ENCODE results near the gene UBE2C.
"Not testable (repeated sequence)": the region's sequence is repeated elsewhere in the genome, so short reads cannot be mapped to it uniquely, and the experiment has no call there.

Gene UBE2C

DNA sequence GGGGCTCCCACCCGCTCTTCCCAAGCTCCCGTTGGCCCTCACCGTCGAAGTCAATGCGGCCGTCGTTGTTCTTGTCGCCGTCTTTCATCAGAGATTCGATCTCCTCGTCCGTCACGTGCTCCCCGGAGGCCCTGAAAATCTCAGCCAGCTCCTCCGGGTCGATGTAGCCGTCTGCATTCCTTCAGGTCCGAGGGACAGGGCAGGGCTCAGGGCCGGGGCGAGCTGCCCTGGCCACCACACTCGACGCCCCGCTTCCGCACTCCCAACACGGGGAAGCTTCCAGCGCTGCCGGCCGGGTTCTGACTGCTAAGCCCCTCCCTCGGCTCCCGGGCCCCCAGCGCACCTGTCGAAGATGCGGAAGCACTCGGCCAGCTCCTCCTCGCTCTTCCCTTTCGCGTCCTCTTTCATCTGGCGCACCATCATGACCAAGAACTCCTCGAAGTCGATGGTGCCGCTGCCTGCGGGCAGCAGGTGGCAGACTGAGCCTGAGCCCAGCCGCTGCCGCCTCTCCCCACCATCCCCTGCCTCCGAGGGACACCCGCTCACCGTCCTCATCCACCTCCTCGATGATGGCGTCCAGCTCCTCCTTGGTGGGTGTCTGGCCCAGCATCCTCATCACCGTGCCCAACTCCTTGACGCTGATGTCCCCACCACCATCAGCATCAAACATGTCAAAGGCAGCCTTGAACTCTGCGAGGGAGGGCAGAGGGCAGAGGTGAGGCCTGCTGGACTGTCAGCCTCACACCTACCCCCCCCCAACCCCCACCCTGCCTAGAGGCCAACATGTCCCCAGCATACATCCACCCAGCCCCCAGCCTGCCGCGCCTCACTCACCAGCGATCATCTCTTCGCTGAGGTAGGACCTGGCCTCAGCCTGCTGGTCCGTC, 11.7 kb downstream of the UBE2C start:
- peak; percentile 56 for DNase-seq (ENCODE audit: low read depth)
- H3K4me3 ChIP-seq (replicated peaks; ENCODE audit: low read depth, low read length): no peak overlapping the region
- TF ChIP-seq, protein P1, sequence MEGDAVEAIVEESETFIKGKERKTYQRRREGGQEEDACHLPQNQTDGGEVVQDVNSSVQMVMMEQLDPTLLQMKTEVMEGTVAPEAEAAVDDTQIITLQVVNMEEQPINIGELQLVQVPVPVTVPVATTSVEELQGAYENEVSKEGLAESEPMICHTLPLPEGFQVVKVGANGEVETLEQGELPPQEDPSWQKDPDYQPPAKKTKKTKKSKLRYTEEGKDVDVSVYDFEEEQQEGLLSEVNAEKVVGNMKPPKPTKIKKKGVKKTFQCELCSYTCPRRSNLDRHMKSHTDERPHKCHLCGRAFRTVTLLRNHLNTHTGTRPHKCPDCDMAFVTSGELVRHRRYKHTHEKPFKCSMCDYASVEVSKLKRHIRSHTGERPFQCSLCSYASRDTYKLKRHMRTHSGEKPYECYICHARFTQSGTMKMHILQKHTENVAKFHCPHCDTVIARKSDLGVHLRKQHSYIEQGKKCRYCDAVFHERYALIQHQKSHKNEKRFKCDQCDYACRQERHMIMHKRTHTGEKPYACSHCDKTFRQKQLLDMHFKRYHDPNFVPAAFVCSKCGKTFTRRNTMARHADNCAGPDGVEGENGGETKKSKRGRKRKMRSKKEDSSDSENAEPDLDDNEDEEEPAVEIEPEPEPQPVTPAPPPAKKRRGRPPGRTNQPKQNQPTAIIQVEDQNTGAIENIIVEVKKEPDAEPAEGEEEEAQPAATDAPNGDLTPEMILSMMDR (IDR thresholded peaks at IDR 0.05; ENCODE audit: low read length, missing control alignments): peak; percentile 44

DNA sequence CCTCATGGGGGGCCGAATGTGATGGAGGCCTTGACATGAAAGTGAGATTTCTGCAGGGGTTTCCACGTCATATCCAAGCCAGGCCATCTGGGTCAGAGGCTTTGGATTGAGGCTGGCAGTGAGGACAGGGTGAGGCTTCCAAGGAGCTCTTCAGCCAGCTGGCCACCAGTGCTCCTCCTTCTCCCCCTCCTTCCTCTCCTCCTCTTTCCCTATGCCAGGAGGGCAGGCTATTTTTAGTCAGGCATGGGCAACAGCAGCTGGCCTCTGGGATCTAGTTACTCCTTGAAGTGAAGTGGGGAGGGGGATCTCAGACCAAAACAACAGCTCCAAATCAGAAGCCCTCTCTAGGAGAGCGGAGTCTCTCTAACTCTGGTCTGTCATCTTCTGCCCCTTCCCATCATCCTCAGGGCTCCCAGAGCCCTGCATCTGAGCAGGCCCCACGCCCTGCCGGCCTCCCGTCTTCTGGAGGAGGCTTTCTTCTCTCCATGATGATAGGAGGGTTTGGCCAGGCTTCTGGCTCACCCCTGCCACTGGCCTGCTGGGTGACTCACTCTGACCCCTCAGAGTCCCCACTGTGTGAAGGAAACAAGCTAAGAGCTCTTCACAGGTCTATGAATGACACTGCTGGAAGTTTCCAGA, 14.1 kb downstream of the UBE2C start:
- TF ChIP-seq, protein P1 (IDR thresholded peaks at IDR 0.05; ENCODE audit: low read length, missing control alignments): no peak
- H3K4me3 ChIP-seq (replicated peaks; ENCODE audit: low read depth, low read length): no peak overlapping the region
- DNase-seq (ENCODE audit: low read depth): peak; percentile 26

DNA sequence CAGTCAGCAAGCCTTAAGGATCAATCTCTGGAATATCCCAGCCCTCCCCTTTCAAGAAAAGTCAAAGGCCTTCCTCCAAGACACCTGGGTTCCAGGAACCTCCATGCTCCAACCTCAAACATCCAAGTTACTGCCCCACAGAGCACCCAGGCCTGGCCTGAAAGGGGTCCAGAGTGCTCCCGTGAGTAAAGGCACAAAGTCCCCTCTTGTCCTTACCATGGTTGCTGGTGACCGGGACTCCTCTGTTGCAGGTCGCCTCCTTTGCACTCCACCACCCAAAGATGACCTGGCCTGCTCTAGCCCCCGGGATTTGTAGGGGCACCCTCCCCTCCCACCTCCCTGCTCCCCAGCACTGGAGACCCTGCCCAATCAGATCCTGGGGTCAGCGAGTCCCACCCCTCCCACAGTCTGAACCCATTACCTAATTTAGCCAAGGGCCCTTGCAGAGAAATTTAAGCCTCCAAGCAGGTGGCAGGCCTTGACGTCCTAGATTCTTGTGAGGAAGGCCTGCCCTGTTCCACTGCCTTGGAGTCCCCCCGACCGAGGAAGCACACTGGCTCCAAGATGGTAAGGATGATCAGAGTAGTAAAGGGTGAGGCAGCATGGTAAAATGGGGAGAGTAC, 14.7 kb downstream of the UBE2C start, which contains the start of gene TNNC2:
Gene TNNC2 (minus strand): TSS at position 283 of the 623 bp plus-strand sequence. CDS start 64 bp downstream, at position 219.
- DNase-seq (ENCODE audit: low read depth): no peak
- no peak within 1 kb of the TSS for H3K4me3 ChIP-seq (replicated peaks; ENCODE audit: low read depth, low read length)
- TF ChIP-seq, protein P1 (IDR thresholded peaks at IDR 0.05; ENCODE audit: low read length, missing control alignments): no peak

DNA sequence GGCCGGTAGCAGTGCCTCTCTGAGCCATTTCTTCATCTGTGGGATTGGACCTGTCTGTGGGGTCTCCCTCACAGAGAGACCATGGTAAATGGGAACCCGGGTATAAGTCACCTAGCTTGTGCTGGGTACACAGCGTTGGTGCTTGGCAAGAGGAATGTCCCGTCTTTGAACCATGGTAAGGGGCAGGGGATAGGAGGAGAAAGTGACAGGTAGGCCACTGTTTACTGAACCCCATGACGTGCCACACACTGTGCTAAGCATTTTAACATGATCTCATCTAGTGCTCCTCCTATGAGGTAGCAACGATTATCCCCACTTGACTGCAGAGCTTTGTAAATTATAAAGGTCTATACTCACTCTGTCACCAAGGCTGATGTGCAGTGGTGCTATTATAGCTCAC, 15.3 kb downstream of the UBE2C start:
- no peak for DNase-seq (ENCODE audit: low read depth)
- TF ChIP-seq, protein P1 (IDR thresholded peaks at IDR 0.05; ENCODE audit: low read length, missing control alignments): no peak
- H3K4me3 ChIP-seq (replicated peaks; ENCODE audit: low read depth, low read length): no peak overlapping the region

DNA sequence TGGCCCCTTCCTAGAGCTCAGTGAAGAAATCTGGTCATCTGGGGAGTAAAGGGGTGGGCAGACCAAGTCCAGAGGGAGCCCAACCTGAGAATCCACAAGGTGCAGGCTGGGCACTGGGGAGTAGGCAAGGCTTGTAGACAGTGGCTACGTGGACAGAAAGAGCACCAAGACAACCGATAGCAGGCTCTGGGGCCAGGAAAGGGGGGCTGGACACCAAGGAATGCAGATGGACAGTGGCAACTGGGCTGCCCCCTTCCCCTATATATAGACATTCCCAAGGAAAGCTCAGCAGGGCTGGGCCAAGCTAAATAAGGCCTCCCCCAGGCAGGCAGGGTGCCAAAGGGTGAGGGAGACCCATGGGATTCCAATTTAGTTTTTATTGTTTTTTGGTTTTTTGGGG, 16.1 kb downstream of the UBE2C start:
- peak; percentile 17 for DNase-seq (ENCODE audit: low read depth)
- TF ChIP-seq, protein P1 (IDR thresholded peaks at IDR 0.05; ENCODE audit: low read length, missing control alignments): no peak
- H3K4me3 ChIP-seq (replicated peaks; ENCODE audit: low read depth, low read length): no peak overlapping the region

DNA sequence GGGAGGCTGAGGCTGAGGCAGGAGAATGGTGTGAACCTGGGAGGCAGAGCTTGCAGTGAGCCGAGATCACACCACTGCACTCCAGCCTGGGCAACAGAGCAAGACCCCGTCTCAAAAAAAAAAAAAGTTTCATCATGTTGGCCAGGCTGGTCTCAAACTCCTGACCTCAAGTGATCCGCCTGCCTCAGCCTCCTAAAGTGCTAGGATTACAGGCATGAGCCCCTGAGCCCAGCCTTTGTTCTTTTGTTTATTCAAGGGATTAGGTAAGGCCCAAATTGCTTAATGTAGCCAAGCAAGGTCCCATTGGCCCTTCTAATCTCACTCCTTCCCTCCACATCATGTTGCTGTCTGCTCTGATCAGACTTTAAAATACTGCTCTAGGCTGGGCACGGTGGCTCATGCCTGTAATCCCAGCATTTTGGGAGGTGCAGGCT, 17.2 kb downstream of the UBE2C start:
- not testable (repeated sequence) for H3K4me3 ChIP-seq (replicated peaks; ENCODE audit: low read depth, low read length)
- DNase-seq (ENCODE audit: low read depth): peak; percentile 26

DNA sequence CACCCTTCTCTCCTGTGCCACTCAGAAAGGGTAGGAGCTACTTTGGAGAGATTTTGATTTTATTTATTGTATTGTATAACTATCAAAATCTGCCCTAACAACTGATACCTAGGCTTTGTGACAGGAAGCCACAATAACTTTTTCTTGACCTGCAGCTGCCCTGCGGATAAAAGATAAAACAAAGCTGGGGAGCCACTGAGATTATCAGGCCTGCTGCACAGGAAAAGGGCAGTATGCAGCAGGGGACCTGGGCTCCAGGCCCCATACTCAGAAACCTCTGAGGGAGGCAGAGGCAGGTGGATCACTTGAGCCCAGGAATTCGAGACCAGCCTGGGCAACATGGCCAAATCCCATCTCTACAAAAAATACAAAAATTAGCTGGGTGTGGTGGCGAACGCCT, 20.2 kb downstream of the UBE2C start:
- H3K4me3 ChIP-seq (replicated peaks; ENCODE audit: low read depth, low read length): no peak overlapping the region
- DNase-seq (ENCODE audit: low read depth): no peak
- TF ChIP-seq, protein P1 (IDR thresholded peaks at IDR 0.05; ENCODE audit: low read length, missing control alignments): no peak

Data from fibroblast of pulmonary artery (primary cell).